PC-9 (cell line): ENCODE measurements around the gene AGBL2.

Experiments
- CTCF ChIP-seq: fragments of 200-600 bp; sonication (generic); conservative IDR thresholded peaks from 2 replicates; pipeline ENCODE4 v1.6.1; 2017; ENCODE audit warnings: mixed run types, antibody characterized with exemption, mild to moderate bottlenecking, moderate library complexity
- EZH2 ChIP-seq: fragments of 200-600 bp; sonication (generic); IDR thresholded peaks from 2 replicates; pipeline ENCODE4 v1.8.0; 2017; ENCODE audit warnings: antibody characterized with exemption, low read depth

DNA sequence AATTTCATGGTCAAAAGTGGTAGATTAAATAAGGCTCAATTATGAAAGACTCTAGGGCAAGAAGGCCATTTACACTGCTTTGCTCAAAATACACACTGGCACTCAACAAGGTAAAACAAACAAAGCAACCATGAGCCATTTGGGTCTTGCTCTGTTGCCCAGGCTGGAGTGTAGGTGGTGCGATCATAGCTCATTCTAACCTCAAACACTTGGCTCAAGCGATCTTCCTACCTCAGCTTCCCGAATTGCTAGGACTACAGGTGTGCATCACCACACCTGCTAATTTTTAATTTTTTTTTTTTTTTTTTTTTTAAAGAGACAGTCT is 10.9 kb upstream of the AGBL2 start:
- TF ChIP-seq CTCF, result no peak
- no peak for TF ChIP-seq EZH2
